ENCODE results near the gene SMC4.
A peak's percentile ranks its signal among the peaks of the same experiment; 100 is the strongest.

Gene SMC4

GRCh38 chr3:160398820-160399124, 678 bp upstream of the SMC4 start:
- no peak for DNase-seq

GRCh38 chr3:160400030-160400701, 716 bp downstream of the SMC4 start:
- peak; percentile 39 for DNase-seq

DNA sequence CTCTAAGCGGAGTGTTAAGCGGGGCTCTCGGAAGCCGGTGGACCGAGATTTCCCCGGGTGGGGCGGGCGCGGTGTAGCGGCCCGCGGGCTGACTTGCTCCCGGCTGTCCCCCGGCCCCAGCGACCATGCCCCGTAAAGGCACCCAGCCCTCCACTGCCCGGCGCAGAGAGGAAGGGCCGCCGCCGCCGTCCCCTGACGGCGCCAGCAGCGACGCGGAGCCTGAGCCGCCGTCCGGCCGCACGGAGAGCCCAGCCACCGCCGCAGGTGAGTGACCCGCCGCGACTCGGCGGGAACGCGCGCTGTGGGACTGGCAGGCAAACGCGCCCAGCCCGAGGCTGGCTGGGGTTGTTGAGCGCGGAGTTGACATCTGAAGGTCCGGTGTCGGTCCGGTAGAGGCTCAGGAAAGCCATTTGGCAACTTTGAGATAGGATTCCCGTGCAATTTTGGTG, 1.3 kb downstream of the SMC4 start:
- DNase-seq = no peak

DNA sequence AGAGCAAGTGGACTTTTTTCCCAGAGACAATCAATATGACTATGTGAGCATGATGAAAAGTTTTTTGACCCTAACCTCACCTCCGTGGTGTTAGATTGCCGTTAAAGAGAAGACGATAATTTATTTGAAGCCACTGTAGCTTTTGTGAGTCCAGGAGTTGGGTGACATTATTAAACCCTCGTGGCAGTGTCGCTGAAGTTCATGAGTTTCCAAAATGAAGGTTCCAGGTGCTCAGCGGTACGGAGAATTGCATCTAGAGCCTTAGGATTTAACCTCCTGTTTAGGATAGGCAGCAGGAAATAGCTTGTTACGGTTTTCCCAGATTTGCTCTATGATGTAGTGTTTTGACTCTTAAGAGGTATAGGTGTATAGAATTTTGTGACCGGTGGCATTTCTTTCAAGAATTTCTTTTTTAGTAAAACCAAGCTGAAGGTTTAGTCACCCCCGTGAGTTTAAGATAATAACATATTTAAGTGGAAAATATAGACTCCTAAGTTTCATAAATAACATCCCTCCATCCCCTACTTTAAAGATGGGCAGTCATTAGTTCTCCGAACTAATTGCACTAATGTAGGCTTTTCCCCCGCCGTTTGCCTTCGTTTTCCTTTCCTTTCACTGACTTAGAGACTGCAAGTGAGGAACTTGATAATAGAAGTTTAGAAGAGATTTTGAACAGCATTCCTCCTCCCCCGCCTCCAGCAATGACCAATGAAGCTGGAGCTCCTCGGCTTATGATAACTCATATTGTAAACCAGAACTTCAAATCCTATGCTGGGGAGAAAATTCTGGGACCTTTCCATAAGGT, 2.0 kb downstream of the SMC4 start:
- DNase-seq = peak; percentile 72

DNA sequence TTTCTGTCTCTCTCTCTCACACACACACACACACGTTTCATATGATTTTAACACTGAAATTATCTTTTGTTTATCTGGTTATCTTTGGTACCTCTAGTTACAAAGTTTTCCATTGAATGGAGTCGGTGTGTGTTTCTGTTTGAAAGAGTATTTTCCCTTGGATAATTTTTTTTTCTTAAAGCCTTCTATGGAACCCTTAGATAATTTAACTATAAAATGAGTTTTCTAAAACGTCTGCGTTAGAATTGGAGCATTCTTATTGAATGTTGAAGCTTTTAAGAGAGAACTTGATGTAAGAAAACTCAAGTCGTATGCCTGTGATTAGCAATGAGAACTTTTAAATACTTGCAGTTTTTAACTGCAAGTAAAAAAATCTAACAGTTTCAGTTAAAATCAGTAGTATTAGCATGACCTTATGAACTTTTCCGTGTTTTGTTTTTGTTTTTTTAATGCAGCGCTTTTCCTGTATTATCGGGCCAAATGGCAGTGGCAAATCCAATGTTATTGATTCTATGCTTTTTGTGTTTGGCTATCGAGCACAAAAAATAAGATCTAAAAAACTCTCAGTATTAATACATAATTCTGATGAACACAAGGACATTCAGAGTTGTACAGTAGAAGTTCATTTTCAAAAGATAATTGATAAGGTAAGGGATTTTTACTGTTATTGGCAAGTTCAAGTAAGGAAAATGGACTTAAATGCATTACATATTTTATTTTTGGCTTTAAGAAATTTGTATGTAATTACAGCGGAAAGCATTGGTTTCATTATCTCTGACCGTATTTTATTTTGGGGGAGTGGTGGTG, 3.0 kb downstream of the SMC4 start:
- DNase-seq = no peak

GRCh38 chr3:160403028-160403545, 3.6 kb downstream of the SMC4 start:
- DNase-seq = no peak

GRCh38 chr3:160403796-160404470, 4.5 kb downstream of the SMC4 start:
- DNase-seq = no peak

GRCh38 chr3:160409812-160410610, 10.6 kb downstream of the SMC4 start:
- DNase-seq = no peak

DNA sequence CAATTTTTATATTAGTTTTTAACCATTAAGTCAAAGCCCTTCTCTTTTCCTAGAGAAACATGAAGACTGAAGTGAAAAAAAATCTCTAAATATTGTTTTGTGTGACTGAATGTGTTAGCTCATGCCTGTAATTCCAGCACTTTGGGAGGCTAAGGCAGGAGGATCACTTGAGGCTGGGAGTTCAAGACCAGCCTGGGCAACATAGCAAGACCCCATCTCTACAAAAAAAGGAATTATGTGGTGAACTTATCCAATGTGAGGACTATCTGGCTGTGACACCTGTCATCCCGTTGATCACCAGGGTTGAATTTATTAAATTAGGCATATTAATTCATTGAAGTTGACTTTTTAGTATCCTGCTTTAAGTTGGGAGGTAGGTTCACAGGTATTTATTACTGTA, 13.0 kb downstream of the SMC4 start:
- DNase-seq = no peak

DNA sequence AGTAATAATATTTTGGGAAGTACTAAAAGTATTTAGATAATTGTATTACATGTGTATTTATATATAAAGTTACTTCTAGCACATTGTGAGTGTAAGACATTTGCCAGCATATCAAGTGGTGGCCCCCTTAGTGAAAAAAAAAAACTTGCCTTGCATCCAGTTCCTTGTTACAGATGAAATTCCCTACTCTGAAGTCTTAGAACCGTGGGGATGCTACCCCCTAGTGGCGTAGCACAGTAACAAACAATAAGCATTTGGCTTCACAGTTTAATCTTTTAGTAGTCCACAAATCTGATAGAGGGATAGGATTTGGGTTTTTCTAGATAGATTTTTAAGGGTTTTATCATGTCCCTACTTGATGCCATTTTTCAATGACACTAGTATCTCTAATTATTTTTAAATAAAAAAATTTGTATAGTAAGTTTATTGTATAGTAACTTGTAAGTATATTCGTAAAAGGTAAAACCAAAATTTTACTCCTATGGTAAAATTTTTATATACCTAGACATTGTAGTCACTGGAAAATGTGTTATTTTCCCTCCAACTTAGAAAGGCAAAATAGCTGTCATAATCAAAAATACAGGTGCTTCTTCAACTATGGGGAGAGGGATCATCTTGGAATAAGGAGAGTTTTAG, 14.3 kb downstream of the SMC4 start:
- peak; percentile 75 for DNase-seq

- no peak for DNase-seq
Measured at GRCh38 chr3:160417311-160417710, 17.9 kb downstream of the SMC4 start.

GRCh38 chr3:160427832-160428424, 28.5 kb downstream of the SMC4 start:
- DNase-seq = no peak

- peak; percentile 60 for DNase-seq
Measured at GRCh38 chr3:160434071-160434470, 34.6 kb downstream of the SMC4 start.

GRCh38 chr3:160435095-160435494, 35.6 kb downstream of the SMC4 start:
- no peak for DNase-seq

- no peak for DNase-seq
Measured at GRCh38 chr3:160435747-160436146, 36.3 kb downstream of the SMC4 start.

- no peak for DNase-seq
Measured at GRCh38 chr3:160437083-160437455, 37.6 kb downstream of the SMC4 start.

DNA sequence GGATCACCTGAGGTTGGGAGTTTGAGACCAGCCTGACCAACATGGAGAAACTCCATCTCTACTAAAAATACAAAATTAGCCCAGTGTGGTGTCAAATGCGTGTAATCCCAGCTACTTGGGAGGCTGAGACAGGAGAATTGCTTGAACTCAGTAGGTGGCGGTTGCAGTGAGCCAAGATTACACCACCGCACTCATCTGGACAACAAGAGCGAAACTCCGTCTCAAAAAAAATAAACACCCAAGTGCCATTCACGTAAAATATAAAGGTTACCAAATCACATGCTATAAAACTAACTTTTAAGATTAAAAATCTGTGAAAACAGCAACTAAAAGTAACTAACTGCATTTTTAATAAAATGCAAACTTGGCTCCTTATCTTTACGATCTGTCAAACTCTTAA, 41.2 kb downstream of the SMC4 start:
- no peak for DNase-seq

DNA sequence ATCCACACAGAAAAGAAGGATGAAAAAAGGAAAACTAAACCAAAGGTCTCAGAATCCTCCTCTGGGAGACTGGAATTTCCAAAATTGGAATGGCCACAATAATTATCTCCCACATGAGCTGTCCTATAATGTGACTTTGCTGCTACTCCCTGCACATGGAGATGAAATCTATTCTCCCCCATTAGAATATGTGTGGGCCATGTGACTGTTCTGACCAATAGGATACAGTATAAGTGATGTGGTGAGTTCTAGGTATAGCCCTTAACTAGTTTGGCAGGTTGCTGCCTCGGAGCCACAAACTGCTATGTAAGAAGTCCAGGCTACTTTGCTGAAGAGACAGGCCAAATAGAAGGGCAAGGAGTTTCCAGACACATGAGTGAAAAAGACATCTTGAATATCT, 45.0 kb downstream of the SMC4 start:
- DNase-seq = no peak

DNA sequence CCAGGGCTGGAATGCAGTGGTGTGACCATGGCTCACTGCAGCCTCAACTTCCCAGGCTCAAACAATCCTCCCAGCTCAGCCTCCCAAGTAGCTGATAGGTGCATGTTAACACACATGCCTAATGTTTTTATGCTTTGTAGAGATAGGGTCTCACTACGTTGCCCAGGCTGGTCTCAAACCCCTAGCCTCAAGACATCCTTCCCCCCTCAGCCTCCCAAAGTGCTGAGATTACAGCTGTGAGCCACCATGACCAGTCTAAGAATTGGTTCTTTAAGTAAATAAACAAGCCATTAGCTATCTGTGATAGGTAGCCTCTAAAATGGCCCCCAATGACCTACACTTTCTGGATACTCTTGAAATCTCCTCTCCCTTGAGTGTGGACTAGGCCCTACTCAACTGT, 46.4 kb downstream of the SMC4 start:
- no peak for DNase-seq

GRCh38 chr3:160446522-160447056, 47.1 kb downstream of the SMC4 start:
- no peak for DNase-seq

DNA sequence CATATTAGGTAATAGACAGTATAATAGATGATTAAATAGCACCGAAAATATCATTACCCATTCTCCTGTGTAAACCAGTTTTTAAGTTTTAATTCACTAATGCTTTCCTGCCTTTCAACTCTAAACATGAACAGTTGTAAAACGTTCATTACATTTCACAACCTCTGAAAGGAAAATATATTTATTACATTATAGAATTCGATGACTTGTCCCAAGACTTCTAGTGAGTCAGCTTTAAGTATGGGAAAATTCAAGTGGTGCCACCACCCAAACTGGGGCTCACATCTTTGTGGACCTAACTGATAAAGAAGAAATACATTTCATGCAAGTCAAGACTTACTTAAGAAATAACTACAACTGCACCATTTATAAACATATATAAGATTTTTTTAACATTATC, 48.1 kb downstream of the SMC4 start:
- peak; percentile 56 for DNase-seq

All from fibroblast of skin of right quadriceps (primary cell).